Measurements from ENCODE around the gene KRTAP10-8.

- TF ChIP-seq, protein P1, sequence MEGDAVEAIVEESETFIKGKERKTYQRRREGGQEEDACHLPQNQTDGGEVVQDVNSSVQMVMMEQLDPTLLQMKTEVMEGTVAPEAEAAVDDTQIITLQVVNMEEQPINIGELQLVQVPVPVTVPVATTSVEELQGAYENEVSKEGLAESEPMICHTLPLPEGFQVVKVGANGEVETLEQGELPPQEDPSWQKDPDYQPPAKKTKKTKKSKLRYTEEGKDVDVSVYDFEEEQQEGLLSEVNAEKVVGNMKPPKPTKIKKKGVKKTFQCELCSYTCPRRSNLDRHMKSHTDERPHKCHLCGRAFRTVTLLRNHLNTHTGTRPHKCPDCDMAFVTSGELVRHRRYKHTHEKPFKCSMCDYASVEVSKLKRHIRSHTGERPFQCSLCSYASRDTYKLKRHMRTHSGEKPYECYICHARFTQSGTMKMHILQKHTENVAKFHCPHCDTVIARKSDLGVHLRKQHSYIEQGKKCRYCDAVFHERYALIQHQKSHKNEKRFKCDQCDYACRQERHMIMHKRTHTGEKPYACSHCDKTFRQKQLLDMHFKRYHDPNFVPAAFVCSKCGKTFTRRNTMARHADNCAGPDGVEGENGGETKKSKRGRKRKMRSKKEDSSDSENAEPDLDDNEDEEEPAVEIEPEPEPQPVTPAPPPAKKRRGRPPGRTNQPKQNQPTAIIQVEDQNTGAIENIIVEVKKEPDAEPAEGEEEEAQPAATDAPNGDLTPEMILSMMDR (IDR thresholded peaks at IDR 0.05; ENCODE audit: low read length), result no peak
- no peak for TF ChIP-seq EZH2phosphoT487 (IDR thresholded peaks at IDR 0.05; ENCODE audit: low read length)
- TF ChIP-seq EZH2 (optimal IDR thresholded peaks at IDR 0.05; ENCODE audit: low read depth, low read length), result no peak
These were observed 4.2 kb downstream of the KRTAP10-8 start for GRCh38 chr21:44615911-44616590.

All from MM.1S (cell line).